Measurements from ENCODE around the gene FLT1. TPM values are rescaled to one million over a fixed set of nuclear protein-coding genes. Genes with fewer than 3 reads are reported as not detected.

Gene FLT1
- total and polyA plus RNA-seq, 11 donors: 13.1 to 73.2 (median 41.1) TPM

DNA sequence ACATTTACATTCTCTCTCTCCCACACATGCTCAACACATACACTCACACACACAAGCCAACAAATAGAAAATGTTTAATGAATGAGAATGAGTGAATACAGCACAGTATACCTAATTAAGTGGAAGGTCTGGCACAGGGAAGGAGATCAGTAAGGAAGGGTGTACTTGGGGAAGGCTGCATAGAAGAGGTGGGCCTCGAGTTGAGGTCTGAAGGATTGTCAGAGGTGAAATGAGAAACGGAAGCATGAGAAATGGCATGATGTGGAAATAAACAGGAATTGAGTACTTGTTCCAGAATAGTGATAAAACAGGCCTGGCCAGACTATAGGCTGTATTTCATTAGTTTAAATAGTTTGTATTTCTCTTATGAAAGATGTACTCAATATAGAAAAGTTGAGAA is 136.2 kb downstream of the FLT1 start:
- TF ChIP-seq CTCF (IDR thresholded peaks at IDR 0.05): no peak
- no peak for TF ChIP-seq POLR2A (IDR thresholded peaks at IDR 0.05)
- DNase-seq: no peak
- Histone ChIP-seq H3K4me1 (peaks cover 0 to 36% (median 14%) of the 10 kb centered on the region in 12 donors), H3K4me3 (no peak overlapping the region), H3K27me3 (no peaks in the 10 kb centered on the region), H3K27ac (peak overlapping the region in 1 of 12 donors; percentile 23), H3K9me3 (peaks cover 0 to 5% (median 0%) of the 10 kb centered on the region in 12 donors), H3K36me3 (peaks cover 0 to 21% (median 0%) of the 10 kb centered on the region in 9 donors)
- WGBS, 4 donors: 85 to 95% (median 93%) methylated on average over 2 of the region's 2 CpGs
- ATAC-seq: no peak
- intact Hi-C loops (cut with DNase I): no loop called here

DNA sequence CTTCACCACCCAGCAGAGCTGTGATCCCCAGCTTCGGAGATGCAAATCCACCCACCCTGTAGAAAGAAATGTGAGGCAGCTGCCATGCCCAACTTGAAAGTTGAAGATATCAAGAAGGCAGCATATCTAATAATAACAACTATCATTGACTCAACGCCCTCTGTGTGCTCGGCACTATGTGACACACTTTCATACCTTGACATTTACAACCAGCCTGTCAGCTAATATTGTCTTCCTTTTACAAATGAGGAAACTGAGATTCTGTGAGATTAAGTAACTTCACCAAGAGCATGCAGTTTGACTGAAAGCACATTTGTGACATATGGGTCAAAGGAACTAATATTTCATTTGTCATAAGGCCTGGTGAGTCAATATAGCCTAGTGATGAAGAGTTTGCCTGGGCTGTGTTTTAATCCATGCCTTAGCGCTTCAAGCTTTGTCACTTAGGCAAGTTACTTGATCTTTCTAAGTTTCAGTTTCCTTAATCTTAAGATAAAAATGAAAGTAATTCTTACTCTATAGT is 137.0 kb downstream of the FLT1 start:
- Histone ChIP-seq H3K27me3 (peaks cover 0 to 3% (median 0%) of the 10 kb centered on the region in 9 donors), H3K4me3 (no peak overlapping the region), H3K9me3 (peaks cover 0 to 5% (median 0%) of the 10 kb centered on the region in 12 donors), H3K36me3 (peaks cover 0 to 21% (median 0%) of the 10 kb centered on the region in 9 donors), H3K4me1 (peaks cover 0 to 41% (median 19%) of the 10 kb centered on the region in 12 donors), H3K27ac (peak overlapping the region in 2 of 12 donors; percentile 6 to 23)
- no peak for DNase-seq
- intact Hi-C loops (cut with DNase I): no loop called here
- ATAC-seq: peak in 3 of 4 donors; percentile 48 to 75 (median 62)
- TF ChIP-seq POLR2A (IDR thresholded peaks at IDR 0.05) (no peak), CTCF (IDR thresholded peaks at IDR 0.05) (no peak)
- 61 to 73% (median 66%) methylated on average over 4 of the region's 4 CpGs for WGBS, 4 donors

- Histone ChIP-seq H3K27ac (peak overlapping the region in 1 of 12 donors; percentile 7), H3K4me1 (peaks cover 0 to 41% (median 19%) of the 10 kb centered on the region in 12 donors), H3K27me3 (peaks cover 0 to 4% (median 0%) of the 10 kb centered on the region in 9 donors), H3K9me3 (peaks cover 0 to 5% (median 0%) of the 10 kb centered on the region in 12 donors), H3K36me3 (peaks cover 0 to 24% (median 0%) of the 10 kb centered on the region in 9 donors), H3K4me3 (no peak overlapping the region)
- ATAC-seq (peak in 1 of 4 donors; percentile 17), DNase-seq (no peak)
- 68 to 76% (median 70%) methylated on average over 8 of the region's 8 CpGs for WGBS, 4 donors
- TF ChIP-seq POLR2A (IDR thresholded peaks at IDR 0.05) (no peak), CTCF (IDR thresholded peaks at IDR 0.05) (no peak)
- intact Hi-C loops (cut with DNase I): no loop called here
These were observed 137.6 kb downstream of the FLT1 start for GRCh38 chr13:28357247-28357825.

- Histone ChIP-seq H3K4me3 (no peak overlapping the region), H3K36me3 (peaks cover 0 to 27% (median 0%) of the 10 kb centered on the region in 9 donors), H3K27me3 (peaks cover 0 to 9% (median 0%) of the 10 kb centered on the region in 9 donors), H3K4me1 (peaks cover 0 to 41% (median 19%) of the 10 kb centered on the region in 12 donors), H3K27ac (peak overlapping the region in 1 of 12 donors; percentile 1), H3K9me3 (peaks cover 0 to 5% (median 0%) of the 10 kb centered on the region in 12 donors)
- ATAC-seq: no peak
- TF ChIP-seq POLR2A (IDR thresholded peaks at IDR 0.05): no peak
- no peak for DNase-seq
- 73 to 79% (median 79%) methylated on average over 5 of the region's 5 CpGs for WGBS, 4 donors
- intact Hi-C loops (cut with DNase I): no loop called here
These were observed 138.3 kb downstream of the FLT1 start for GRCh38 chr13:28356561-28357021.

Data from heart left ventricle (tissue), 16 donors.